GM12873 (cell line): ENCODE data around the gene RAB3C.

Experiments
- TF ChIP-seq, protein P1 (sequence below): IDR thresholded peaks from 2 replicates; pipeline ENCODE4 v1.5.1; 2012; ENCODE audit warnings: low read depth, mild to moderate bottlenecking, moderate library complexity, low read length, control low read depth; ENCODE audit not compliant: insufficient read depth; ENCODE audit errors: missing control alignments

The RAB3C gene

DNA sequence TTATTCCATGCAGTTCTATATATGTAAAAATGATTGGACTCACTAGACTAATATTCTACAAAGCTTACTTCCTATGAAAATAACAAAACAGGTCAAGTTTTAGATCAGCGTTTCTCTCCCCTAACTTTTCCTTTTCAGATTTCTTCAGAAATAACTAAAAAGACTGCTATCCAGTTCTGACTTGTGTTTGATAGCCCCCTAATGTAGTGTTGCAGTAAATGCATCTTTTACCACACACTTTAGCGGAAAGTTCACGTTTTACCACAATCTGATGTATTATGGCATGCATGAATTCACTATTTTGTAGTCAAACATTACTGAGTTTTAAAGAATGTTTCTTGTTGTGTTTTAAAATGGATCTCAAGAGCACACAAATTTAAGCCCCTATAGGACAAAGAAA is 292.7 kb downstream of the RAB3C start:
- TF ChIP-seq, protein P1, sequence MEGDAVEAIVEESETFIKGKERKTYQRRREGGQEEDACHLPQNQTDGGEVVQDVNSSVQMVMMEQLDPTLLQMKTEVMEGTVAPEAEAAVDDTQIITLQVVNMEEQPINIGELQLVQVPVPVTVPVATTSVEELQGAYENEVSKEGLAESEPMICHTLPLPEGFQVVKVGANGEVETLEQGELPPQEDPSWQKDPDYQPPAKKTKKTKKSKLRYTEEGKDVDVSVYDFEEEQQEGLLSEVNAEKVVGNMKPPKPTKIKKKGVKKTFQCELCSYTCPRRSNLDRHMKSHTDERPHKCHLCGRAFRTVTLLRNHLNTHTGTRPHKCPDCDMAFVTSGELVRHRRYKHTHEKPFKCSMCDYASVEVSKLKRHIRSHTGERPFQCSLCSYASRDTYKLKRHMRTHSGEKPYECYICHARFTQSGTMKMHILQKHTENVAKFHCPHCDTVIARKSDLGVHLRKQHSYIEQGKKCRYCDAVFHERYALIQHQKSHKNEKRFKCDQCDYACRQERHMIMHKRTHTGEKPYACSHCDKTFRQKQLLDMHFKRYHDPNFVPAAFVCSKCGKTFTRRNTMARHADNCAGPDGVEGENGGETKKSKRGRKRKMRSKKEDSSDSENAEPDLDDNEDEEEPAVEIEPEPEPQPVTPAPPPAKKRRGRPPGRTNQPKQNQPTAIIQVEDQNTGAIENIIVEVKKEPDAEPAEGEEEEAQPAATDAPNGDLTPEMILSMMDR: no peak

DNA sequence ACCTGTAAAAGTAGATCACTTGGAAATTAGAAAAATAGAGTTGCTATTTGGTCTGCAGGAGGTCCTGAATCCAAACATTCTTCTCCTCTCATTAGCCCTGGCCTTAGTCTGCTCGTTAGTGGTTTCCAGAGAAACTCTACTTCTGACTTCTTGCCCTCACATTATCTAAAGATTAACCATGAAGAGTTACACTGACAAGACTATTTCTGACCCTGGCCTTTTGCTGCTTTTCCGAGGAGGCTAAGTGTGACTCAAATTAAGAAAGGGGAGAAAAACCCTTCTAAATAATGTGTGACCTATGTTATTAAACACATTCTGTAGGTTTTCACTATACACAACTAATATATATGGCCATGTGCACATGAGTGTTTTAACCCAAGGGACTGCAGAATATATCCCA is 302.4 kb downstream of the RAB3C start:
- TF ChIP-seq, protein P1: no peak

DNA sequence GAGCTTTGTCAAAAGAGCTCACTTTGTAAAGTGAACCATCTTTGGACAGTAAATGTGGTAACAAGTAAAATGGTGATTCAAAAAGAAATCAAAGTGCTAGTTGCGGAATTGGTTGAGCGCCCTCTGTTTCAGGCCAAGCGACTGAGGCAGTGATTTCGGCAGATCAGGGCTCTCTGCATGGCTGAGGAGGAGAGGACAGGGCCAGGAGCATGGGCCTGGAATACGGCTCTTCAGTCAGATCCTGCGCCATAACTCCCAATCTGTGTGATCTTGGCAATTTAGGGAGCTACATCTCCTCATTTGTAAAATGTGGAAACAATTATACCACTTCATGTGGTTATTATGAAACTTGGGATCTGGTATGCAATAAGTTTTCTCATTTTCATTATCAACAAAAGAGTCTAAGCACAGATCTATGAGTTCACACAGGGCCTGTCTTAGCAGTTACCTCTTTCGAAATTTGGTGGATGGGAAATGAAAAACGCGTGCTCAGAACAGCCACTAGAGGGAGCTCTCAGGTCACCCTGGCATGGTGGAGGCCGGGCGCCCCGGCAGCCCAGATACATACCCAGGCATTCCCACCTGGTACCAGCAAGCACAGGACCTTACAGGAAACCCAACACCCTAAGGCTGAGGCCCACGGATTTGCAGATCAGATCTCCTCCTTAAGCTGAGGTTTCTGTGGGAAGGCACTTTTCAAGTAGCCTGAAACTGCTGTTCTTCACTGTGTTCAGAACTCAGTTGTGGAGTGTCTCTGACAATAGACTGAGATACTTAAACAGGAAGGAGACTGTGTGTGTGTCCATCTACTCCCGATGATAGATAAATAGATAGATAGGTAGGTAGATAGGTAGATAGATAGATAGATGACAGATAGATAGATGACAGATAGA is 303.7 kb downstream of the RAB3C start:
- TF ChIP-seq, protein P1: peak; percentile 87

DNA sequence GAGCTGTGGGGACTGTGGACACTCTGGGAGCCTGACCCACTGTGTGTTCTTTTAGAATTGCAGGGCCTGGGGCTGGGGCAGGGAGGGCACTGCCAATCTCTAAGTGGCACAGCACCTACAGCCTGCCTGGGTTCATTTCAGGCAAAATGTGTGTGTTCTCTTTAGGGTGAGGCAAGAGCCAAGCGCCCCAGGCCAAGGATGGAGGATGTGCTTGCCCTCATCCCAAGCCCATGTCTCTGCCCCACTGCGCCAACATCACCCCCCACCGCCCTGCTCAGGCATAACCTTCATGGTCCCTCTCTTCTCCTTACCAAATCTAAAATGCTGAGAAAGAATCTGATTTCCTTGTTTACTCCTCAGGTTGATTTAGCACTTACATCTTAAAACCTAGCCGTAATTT is 304.4 kb downstream of the RAB3C start:
- TF ChIP-seq, protein P1: no peak

DNA sequence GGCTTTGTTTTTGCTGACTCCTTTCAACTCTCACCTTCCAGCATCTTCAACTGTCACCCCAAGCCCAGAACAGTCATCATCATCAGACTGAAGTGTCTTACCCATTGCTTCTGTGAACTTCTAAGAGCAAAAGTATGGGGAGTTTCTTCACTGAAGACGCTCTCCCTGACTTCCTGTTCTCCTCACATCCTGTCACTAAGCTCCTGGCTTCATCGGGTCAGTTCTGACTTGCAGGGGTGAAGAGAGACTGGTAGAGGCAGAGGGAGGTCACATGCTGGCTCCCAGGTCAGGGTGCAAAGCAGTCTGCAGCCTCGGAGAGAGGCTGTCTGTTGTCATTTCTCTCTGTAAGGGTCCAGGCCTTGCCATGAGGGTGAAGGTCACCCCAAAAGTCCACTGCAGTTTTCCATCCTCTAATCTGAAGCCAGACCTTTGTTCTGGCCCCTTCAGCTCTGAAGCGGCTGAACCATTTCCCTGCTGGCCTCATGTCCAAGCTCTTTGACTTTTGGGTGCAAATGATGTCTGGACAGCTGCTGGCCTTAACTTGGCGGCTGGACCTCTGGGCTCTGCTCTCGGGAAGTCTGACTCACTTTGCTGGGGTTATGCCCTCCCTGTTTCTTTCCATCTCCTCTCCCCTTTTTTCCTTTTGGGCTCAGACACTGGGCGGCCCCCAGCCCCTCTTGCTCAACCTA is 305.0 kb downstream of the RAB3C start:
- TF ChIP-seq, protein P1: no peak

DNA sequence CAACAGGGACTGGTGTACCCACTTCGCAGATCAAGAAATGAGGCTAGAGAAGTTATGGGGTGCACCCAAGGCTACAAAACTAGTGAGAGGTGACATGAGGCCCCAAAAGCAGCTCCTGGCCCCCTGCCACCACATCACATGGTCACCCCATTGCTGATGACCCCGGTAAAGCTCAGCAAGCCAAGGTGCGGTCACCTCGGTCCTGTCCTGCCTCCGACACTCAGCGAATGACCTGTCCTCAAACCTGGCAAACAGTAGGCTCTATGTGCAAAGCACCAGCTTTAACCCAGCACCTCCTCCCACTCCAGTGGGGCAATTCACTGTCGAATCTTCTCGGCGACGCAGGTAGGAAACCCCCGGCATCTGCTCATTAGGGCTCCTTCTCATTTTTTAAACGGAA is 307.4 kb downstream of the RAB3C start:
- TF ChIP-seq, protein P1: no peak

DNA sequence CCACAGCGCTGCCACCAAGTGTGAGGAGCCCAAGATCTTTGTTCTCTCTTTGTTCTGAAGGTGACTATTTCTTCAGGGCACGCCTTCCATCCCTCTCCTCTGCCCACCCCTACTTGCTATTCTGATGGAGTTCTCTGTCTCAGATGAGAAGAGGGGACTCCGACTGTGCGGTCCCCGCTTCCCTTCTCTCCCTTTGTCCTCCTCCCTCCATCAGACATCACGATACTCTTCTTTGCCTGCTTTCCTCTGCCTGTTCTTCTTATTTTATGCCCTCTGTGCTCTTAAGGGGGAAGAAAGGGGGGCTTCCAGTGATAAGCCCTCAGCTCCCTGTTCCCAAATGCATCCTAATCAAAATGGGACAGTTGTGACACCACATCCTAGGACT is 307.8 kb downstream of the RAB3C start:
- TF ChIP-seq, protein P1: no peak
